ENCODE measurements around the gene SYT7.

Gene SYT7

GRCh38 chr11:61580271-61580888 is 496 bp downstream of the SYT7 start:
- no peak for DNase-seq (ENCODE audit: low read depth)

GRCh38 chr11:61579676-61580270 is 1.1 kb downstream of the SYT7 start:
- DNase-seq (ENCODE audit: low read depth): no peak

- no peak for DNase-seq (ENCODE audit: low read depth)
These were observed 1.8 kb downstream of the SYT7 start for GRCh38 chr11:61578819-61579675.

- DNase-seq (ENCODE audit: low read depth): no peak
These were observed 3.3 kb downstream of the SYT7 start for GRCh38 chr11:61577383-61578118.

GRCh38 chr11:61575886-61576861 is 4.7 kb downstream of the SYT7 start:
- no peak for DNase-seq (ENCODE audit: low read depth)

- no peak for DNase-seq (ENCODE audit: low read depth)
These were observed 6.3 kb downstream of the SYT7 start for GRCh38 chr11:61574611-61575010.

- DNase-seq (ENCODE audit: low read depth): no peak
These were observed 8.0 kb downstream of the SYT7 start for GRCh38 chr11:61572913-61573312.

- DNase-seq (ENCODE audit: low read depth): no peak
These were observed 9.0 kb downstream of the SYT7 start for GRCh38 chr11:61571869-61572268.

GRCh38 chr11:61571337-61571736 is 9.5 kb downstream of the SYT7 start:
- DNase-seq (ENCODE audit: low read depth): no peak

GRCh38 chr11:61569701-61570100 is 11.2 kb downstream of the SYT7 start:
- DNase-seq (ENCODE audit: low read depth): no peak

- DNase-seq (ENCODE audit: low read depth): no peak
These were observed 11.9 kb downstream of the SYT7 start for GRCh38 chr11:61569018-61569417.

- DNase-seq (ENCODE audit: low read depth): no peak
These were observed 13.4 kb downstream of the SYT7 start for GRCh38 chr11:61567286-61568061.

- DNase-seq (ENCODE audit: low read depth): no peak
These were observed 15.8 kb downstream of the SYT7 start for GRCh38 chr11:61564936-61565696.

- DNase-seq (ENCODE audit: low read depth): no peak
These were observed 20.1 kb downstream of the SYT7 start for GRCh38 chr11:61560751-61561150.

GRCh38 chr11:61556621-61557020 is 24.3 kb downstream of the SYT7 start:
- DNase-seq (ENCODE audit: low read depth): no peak

- no peak for DNase-seq (ENCODE audit: low read depth)
These were observed 24.9 kb downstream of the SYT7 start for GRCh38 chr11:61555978-61556377.

GRCh38 chr11:61555051-61555969 is 25.6 kb downstream of the SYT7 start:
- no peak for DNase-seq (ENCODE audit: low read depth)

GRCh38 chr11:61554172-61554988 is 26.5 kb downstream of the SYT7 start:
- no peak for DNase-seq (ENCODE audit: low read depth)
